Right atrium auricular region (tissue), 2 donors: ENCODE results near the gene DNAJC7. TPM values are rescaled to one million over a fixed set of nuclear protein-coding genes. Genes with fewer than 3 reads are reported as not detected.

Source experiments
- DNase-seq: peaks from one replicate; pipeline ENCODE4 v3.0.0-alpha.2; 2019; ENCODE audit warnings: low spot score
- H3K27ac ChIP-seq, 2 donors: fragments of 200-600 bp; sonication (generic); 1 replicate in 1 of 2; 2 replicates in 1 of 2; pipeline ENCODE4 v1.5.1; 2016 to 2019
- H3K27me3 ChIP-seq, 2 donors: fragments of 200-600 bp; sonication (generic); one replicate each; pipeline versions ENCODE4 v1.5.1 to v1.6.0; 2017 to 2019
- H3K36me3 ChIP-seq: fragments of 200-600 bp; sonication (generic); one replicate; pipeline ENCODE4 v1.5.1; 2016
- H3K4me1 ChIP-seq, 2 donors: fragments of 200-600 bp; sonication (generic); one replicate each; pipeline versions ENCODE4 v1.5.1 to v1.6.0; 2017 to 2019
- H3K4me3 ChIP-seq, 2 donors: fragments of 200-600 bp; sonication (generic); 1 replicate in 1 of 2; 2 replicates in 1 of 2; pipeline ENCODE4 v1.5.1; 2017 to 2019; ENCODE audit warnings: mild to moderate bottlenecking in 1 of 2, moderate library complexity in 1 of 2
- H3K9me3 ChIP-seq, 2 donors: fragments of 200-600 bp; sonication (generic); one replicate each; pipeline ENCODE4 v1.5.1; 2019
- total RNA-seq, 2 donors: library from RNA; depleted of rRNA; stranded (reverse); fragments of >200 nt; gene quantifications; one replicate each; pipeline ENCODE4 v1.1.0, GENCODE V29; 2016
- TF ChIP-seq, protein P1 (sequence below), 2 donors: fragments of 200-600 bp; sonication (generic); IDR thresholded peaks; one replicate each; pipeline ENCODE4 v1.5.1; 2019; ENCODE audit warnings: antibody characterized with exemption in 2 of 2

Gene DNAJC7
- total RNA-seq, 2 donors from 2014 or later: 42.7 to 47.1 TPM

DNA sequence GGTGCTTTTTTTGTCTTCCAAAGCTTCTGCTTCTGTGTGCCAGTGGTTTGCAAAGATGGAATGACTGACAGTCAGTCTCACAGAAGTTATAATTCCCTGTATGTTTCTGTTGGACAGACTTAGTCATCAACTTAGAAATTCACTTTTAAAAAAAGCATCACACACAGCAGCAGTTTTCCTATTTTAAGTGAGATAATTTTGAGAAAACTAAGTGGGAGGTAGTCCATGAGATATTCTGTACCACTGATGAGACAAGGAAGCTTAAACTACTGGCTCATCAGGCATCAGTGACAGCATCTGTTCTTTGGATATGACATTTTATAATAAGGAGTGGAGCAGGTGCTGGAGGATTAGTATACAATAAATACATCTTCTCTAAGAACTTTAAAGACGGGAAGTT is 30.6 kb downstream of the DNAJC7 start:
- H3K27me3 ChIP-seq: no peaks in the 10 kb centered on the region
- no peak for DNase-seq
- no peak overlapping the region for H3K27ac ChIP-seq
- no peaks in the 10 kb centered on the region for H3K9me3 ChIP-seq
- H3K4me3 ChIP-seq: no peak overlapping the region
- TF ChIP-seq, protein P1, sequence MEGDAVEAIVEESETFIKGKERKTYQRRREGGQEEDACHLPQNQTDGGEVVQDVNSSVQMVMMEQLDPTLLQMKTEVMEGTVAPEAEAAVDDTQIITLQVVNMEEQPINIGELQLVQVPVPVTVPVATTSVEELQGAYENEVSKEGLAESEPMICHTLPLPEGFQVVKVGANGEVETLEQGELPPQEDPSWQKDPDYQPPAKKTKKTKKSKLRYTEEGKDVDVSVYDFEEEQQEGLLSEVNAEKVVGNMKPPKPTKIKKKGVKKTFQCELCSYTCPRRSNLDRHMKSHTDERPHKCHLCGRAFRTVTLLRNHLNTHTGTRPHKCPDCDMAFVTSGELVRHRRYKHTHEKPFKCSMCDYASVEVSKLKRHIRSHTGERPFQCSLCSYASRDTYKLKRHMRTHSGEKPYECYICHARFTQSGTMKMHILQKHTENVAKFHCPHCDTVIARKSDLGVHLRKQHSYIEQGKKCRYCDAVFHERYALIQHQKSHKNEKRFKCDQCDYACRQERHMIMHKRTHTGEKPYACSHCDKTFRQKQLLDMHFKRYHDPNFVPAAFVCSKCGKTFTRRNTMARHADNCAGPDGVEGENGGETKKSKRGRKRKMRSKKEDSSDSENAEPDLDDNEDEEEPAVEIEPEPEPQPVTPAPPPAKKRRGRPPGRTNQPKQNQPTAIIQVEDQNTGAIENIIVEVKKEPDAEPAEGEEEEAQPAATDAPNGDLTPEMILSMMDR (IDR thresholded peaks at IDR 0.05): no peak
- peaks cover 89% of the 10 kb centered on the region for H3K36me3 ChIP-seq
- no peaks in the 10 kb centered on the region for H3K4me1 ChIP-seq

DNA sequence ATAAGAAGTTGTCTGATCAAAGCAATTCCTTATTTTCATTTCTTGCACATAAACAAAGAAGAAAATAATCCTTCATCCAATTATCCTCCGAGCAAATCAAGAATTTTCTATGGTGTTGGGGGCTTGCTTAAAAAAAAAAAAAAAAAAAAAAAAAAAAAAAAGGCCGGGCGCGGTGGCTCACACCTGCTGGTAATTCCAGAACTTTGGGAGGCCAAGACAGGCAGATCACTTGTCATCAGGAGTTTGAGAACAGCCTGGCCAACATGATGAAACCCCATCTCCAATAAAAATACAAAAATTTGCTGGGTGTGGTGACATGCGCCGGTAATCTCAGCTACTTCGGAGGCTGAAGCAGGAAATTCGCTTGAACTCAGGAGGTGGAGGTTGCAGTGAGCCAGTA is 31.3 kb downstream of the DNAJC7 start:
- Histone ChIP-seq H3K27ac (no peak overlapping the region), H3K9me3 (no peaks in the 10 kb centered on the region), H3K36me3 (peaks cover 90% of the 10 kb centered on the region), H3K4me1 (no peaks in the 10 kb centered on the region), H3K27me3 (no peaks in the 10 kb centered on the region), H3K4me3 (no peak overlapping the region)
- DNase-seq: no peak
- TF ChIP-seq, protein P1 (IDR thresholded peaks at IDR 0.05): no peak

DNA sequence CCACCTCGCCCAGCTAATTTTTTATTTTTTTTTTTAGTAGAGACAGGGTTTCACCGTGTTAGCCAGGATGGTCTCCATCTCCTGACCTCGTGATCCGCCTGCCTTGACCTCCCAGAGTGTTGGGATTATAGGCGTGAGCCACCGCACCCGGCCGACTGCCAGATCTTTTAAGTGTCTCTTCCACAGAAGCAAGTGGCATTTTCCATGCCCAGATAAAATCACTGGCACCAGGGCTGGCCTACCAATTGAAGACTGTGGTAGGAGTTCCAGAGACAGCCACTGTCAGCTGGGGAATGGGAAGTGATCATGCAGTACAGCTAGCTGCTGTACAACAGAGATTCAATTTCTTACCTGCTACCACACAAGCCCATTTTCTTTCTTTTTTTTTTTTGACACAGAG is 32.8 kb downstream of the DNAJC7 start:
- DNase-seq: no peak
- peaks cover 89% of the 10 kb centered on the region for H3K36me3 ChIP-seq
- no peaks in the 10 kb centered on the region for H3K27me3 ChIP-seq
- no peak overlapping the region for H3K27ac ChIP-seq
- H3K9me3 ChIP-seq: no peaks in the 10 kb centered on the region
- TF ChIP-seq, protein P1 (IDR thresholded peaks at IDR 0.05): no peak
- no peaks in the 10 kb centered on the region for H3K4me1 ChIP-seq
- H3K4me3 ChIP-seq: no peak overlapping the region

DNA sequence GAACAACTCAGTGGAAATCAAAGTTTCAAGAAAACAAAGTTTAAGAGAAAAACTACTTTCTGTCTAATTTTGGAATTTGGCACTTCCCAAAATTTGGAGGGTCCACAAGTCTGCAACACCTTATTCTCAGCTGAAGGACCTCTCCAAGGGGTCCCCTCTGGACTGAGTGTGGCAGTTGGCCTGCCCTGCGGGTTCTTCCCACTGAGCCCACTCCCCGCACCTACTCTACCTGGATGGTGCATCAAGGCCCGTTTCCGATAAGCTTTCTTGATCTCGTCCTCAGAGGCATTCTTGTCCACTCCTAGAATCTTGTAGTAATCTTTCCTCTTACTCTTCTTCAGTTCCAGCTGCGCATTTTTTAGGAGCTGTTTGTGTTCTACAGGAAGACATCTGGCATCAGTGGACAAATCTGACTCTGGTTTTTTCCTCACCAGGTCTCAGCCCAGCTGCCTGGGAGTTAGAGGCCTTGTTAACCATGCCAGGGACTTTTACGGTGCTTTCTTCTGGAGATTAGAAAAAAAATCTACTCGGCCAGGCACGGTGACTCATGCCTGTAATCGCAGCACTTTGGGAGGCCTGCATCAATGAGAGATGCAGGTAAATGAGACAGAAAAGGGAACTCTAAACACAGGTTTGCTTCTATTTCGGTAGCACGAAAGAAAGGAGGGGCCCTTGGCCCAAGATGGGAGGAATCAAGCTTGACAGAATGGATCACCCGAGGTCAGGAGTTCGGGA is 35.0 kb downstream of the DNAJC7 start:
- H3K4me3 ChIP-seq: no peak overlapping the region
- no peaks in the 10 kb centered on the region for H3K9me3 ChIP-seq
- H3K27ac ChIP-seq: no peak overlapping the region
- H3K4me1 ChIP-seq: no peaks in the 10 kb centered on the region
- no peak for DNase-seq
- peaks cover 89% of the 10 kb centered on the region for H3K36me3 ChIP-seq
- TF ChIP-seq, protein P1 (IDR thresholded peaks at IDR 0.05): no peak
- no peaks in the 10 kb centered on the region for H3K27me3 ChIP-seq

DNA sequence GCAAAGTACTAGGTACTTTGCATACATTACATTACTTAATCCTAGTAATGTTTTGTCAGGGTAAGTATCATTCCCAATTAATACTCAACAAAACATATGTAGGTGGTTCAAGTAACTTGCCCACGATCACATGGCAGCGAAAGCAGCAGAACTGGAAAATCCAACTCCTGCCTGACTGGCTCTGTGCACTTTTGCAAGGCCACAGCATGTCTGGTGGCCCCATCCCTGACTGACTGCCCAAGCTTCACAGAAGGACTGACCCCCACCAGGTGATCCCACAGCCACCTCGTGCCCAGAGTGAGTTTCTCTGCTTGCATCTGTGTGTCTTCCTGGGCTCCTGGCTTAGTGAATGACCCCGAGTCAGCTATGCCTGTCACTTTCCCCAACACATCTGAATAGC is 39.2 kb downstream of the DNAJC7 start:
- Histone ChIP-seq H3K4me3 (no peak overlapping the region), H3K4me1 (peaks cover 0 to 8% of the 10 kb centered on the region in 2 donors), H3K36me3 (peaks cover 99% of the 10 kb centered on the region), H3K27ac (no peak overlapping the region), H3K9me3 (no peaks in the 10 kb centered on the region), H3K27me3 (no peaks in the 10 kb centered on the region)
- TF ChIP-seq, protein P1 (IDR thresholded peaks at IDR 0.05): no peak
- DNase-seq: no peak
